Measurements from ENCODE around the gene SNIP1.
"Not testable (repeated sequence)": the region's sequence is repeated elsewhere in the genome, so short reads cannot be mapped to it uniquely, and the experiment has no call there.

The SNIP1 gene

DNA sequence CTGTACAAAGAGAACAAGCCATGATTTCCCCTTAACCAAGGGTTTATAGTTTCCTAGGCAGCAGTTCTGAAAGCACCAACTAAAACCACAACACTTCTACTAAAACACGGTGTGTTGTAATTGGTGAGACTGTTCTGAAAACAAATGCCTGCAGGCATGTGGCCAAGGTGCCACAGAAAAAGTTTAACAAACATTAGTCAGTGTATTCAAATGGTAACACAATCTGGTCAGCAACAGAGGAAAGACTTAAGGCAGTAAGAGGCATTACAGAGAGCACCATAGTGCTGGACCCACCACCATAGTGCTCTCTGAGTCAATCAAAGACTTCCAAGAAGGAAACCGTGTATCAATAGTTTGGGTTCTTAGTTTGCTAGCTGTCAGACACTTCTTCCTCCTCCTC lies 16.7 kb downstream of the SNIP1 start:
- no peak overlapping the region for H3K4me3 Mint-ChIP-seq
- peaks cover 8% of the 10 kb centered on the region for H3K36me3 Mint-ChIP-seq
- H3K27ac Mint-ChIP-seq: no peak overlapping the region

GRCh38 chr1:37533317-37534093 lies 20.6 kb downstream of the SNIP1 start:
- no peaks in the 10 kb centered on the region for H3K27me3 Mint-ChIP-seq
- peaks cover 20% of the 10 kb centered on the region for H3K4me1 Mint-ChIP-seq (ENCODE audit: low read depth)
- peaks cover 8% of the 10 kb centered on the region for H3K36me3 Mint-ChIP-seq
- no peaks in the 10 kb centered on the region for H3K9me3 Mint-ChIP-seq (ENCODE audit: low read depth)
- H3K27ac Mint-ChIP-seq: no peak overlapping the region
- no peak overlapping the region for H3K4me3 Mint-ChIP-seq

More for the DNA sequence above, 16.7 kb downstream of the SNIP1 start:
- no peaks in the 10 kb centered on the region for H3K9me3 Mint-ChIP-seq (ENCODE audit: low read depth)
- H3K4me1 Mint-ChIP-seq (ENCODE audit: low read depth): peaks cover 20% of the 10 kb centered on the region
- H3K27me3 Mint-ChIP-seq: no peaks in the 10 kb centered on the region

DNA sequence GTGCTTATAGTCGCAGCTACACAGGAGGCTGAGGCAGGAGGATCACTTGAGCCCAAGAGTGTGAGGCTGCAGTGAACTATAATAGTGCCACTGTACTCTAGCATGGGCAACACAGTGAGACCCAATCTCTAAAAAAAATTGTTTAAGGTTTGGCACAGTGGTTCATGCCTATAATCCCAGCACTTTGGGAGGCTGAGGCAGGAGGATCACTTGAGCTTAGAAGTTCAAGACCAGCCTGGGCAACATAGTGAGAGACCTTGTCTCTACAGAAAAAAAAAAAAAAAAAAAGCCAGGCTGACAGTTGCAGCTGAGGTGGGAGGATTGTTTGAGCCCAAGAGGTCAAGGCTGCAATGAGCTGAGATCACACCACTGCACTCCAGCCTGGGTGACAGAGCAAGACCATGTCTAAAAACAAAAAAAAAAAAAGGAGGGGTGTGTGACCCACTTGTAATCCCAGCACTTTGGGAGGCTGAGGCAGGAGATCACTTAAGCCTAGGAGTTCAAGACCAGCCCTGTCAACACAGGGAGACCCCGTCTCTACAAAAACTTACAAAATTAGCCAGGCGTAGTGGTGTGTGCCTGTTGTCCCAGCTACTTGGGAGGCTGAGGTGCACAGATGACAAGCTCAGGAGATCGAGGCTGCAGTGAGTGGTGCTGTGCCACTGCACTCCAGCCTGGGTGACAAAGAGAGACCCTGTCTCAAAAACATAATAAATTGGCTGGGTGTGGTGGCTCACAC lies 21.5 kb downstream of the SNIP1 start:
- H3K4me3 Mint-ChIP-seq; H3K36me3 Mint-ChIP-seq; H3K27me3 Mint-ChIP-seq; H3K9me3 Mint-ChIP-seq (ENCODE audit: low read depth); H3K27ac Mint-ChIP-seq: not testable (repeated sequence)
- peaks cover 18% of the 10 kb centered on the region for H3K4me1 Mint-ChIP-seq (ENCODE audit: low read depth)

GRCh38 chr1:37529888-37530287 lies 24.2 kb downstream of the SNIP1 start:
- not testable (repeated sequence) for H3K9me3 Mint-ChIP-seq (ENCODE audit: low read depth); H3K4me3 Mint-ChIP-seq; H3K27ac Mint-ChIP-seq; H3K27me3 Mint-ChIP-seq; H3K36me3 Mint-ChIP-seq; H3K4me1 Mint-ChIP-seq (ENCODE audit: low read depth)

GRCh38 chr1:37519613-37520012 lies 34.5 kb downstream of the SNIP1 start:
- H3K4me1 Mint-ChIP-seq (ENCODE audit: low read depth): peaks cover 42% of the 10 kb centered on the region
- H3K27ac Mint-ChIP-seq: peak overlapping the region; percentile 96
- peak overlapping the region; percentile 93 for H3K4me3 Mint-ChIP-seq
- no peaks in the 10 kb centered on the region for H3K9me3 Mint-ChIP-seq (ENCODE audit: low read depth)
- peaks cover 10% of the 10 kb centered on the region for H3K36me3 Mint-ChIP-seq
- no peaks in the 10 kb centered on the region for H3K27me3 Mint-ChIP-seq

DNA sequence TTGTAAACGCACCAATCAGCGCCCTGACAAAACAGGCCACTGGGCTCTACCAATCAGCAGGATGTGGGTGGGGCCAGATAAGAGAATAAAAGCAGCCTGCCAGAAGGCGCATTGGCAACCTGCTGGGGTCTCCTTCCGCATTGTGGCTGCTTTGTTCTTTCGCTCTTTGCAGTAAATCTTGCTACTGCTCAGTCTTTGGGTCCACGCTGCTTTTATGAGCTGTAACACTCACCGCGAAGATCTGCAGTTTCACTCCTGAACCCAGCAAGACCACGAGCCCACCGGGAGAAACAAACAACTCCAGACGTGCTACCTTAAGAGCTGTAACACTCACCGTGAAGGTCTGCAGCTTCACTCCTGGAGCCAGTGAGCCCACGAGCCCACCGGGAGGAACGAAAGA lies 35.2 kb downstream of the SNIP1 start:
- peaks cover 43% of the 10 kb centered on the region for H3K4me1 Mint-ChIP-seq (ENCODE audit: low read depth)
- H3K27ac Mint-ChIP-seq: peak overlapping the region; percentile 96
- H3K36me3 Mint-ChIP-seq: peaks cover 10% of the 10 kb centered on the region
- peak overlapping the region; percentile 93 for H3K4me3 Mint-ChIP-seq
- H3K9me3 Mint-ChIP-seq (ENCODE audit: low read depth); H3K27me3 Mint-ChIP-seq: not testable (repeated sequence)

DNA sequence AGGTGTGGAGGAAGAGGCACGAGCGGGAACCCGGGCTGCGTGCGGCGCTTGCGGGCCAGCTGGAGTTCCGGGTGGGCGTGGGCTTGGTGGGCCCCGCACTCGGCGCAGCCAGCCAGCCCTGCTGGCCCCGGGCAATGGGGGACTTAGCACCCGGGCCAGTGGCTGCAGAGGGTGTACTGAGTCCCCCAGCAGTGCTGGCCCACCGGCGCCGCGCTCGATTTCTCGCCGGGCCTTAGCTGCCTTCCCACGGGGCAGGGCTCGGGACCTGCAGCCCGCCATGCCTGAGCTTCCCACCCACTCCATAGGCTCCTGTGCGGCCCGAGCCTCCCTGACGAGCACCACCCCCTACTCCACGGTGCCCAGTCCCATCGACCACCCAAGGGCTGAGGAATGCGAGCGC lies 35.9 kb downstream of the SNIP1 start:
- H3K4me3 Mint-ChIP-seq; H3K9me3 Mint-ChIP-seq (ENCODE audit: low read depth); H3K27me3 Mint-ChIP-seq; H3K27ac Mint-ChIP-seq: not testable (repeated sequence)
- H3K4me1 Mint-ChIP-seq (ENCODE audit: low read depth): peaks cover 46% of the 10 kb centered on the region
- peaks cover 11% of the 10 kb centered on the region for H3K36me3 Mint-ChIP-seq

DNA sequence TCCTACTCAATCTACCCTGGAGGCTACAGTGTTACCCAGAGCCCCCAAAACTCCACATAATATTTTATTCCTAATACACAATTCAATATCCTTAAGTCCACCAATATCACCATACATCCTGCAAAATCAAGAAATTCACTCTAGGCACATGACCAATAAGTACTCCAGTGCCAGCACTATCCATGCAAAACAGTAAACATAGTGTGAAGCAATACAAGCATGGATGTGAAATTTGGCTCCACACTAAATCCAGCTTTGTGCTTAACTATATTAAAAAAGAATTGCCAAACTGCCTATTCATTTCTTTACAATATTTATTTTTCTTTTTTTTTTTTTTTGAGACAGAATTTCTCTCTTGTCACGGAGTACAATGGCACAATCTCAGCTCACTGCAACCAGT lies 36.5 kb downstream of the SNIP1 start:
- peak overlapping the region; percentile 33 for H3K4me3 Mint-ChIP-seq
- peaks cover 5% of the 10 kb centered on the region for H3K36me3 Mint-ChIP-seq
- H3K27me3 Mint-ChIP-seq: no peaks in the 10 kb centered on the region
- H3K4me1 Mint-ChIP-seq (ENCODE audit: low read depth): peaks cover 45% of the 10 kb centered on the region
- H3K9me3 Mint-ChIP-seq (ENCODE audit: low read depth): no peaks in the 10 kb centered on the region
- no peak overlapping the region for H3K27ac Mint-ChIP-seq

GRCh38 chr1:37515185-37516034 lies 38.7 kb downstream of the SNIP1 start:
- Mint-ChIP-seq H3K4me1 (ENCODE audit: low read depth) (peaks cover 54% of the 10 kb centered on the region), H3K36me3 (peaks cover 2% of the 10 kb centered on the region), H3K4me3 (peak overlapping the region; percentile 93), H3K27ac (peak overlapping the region; percentile 98), H3K27me3 (no peaks in the 10 kb centered on the region), H3K9me3 (ENCODE audit: low read depth) (no peaks in the 10 kb centered on the region)

DNA sequence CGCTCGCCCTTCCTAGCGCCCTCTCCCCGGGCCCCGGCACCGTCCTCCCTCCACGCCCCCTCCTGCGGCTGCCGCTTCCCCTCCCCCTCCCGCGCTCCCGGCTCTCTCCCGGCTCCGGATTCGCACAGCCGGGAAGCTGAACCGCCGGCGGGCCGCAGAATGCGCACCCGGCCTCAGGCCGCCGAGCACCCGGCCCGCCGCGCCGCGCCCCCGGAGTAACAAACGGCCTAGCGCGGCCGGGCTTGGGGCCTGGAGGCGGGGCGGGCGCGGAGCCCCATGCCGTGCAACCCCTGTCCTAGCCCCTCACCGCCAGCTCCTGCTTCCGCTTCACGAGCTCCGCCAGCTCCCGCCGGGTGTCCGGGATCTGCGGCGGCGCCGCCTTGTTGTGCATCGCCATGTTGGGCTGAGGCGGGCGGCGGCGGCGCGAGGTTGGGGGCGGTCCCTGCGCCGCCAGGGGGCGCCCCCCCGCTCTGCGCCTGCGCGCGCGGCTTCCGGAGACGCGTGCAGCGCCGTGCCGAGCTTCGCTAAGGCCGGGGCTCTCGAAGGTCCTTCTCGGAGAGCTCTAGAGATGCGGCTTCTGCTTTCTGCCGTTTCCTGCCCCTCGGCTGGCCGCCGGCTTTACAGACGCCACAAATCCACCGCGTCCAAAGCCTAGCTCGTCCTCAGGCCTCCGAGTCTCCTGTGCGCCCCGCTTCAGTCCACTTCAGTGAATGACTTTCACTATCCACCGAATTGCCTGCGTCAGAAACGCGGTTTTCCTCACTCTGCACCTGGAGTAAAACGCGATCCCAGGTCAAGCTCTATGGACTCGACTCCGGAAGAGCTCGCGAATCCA lies 39.5 kb downstream of the SNIP1 start, which contains the start of gene MEAF6:
MEAF6 (minus strand) TSS at position 417 of the 835 bp plus-strand sequence; CDS start at position 397, 20 bp downstream.
- H3K36me3 Mint-ChIP-seq: peaks cover 2% of the 10 kb centered on the region
- H3K9me3 Mint-ChIP-seq (ENCODE audit: low read depth): no peaks in the 10 kb centered on the region
- H3K27me3 Mint-ChIP-seq: no peaks in the 10 kb centered on the region
- H3K4me1 Mint-ChIP-seq (ENCODE audit: low read depth): peaks cover 47% of the 10 kb centered on the region
- peak within 1 kb of the TSS; percentile 98 for H3K27ac Mint-ChIP-seq
- peak within 1 kb of the TSS; percentile 99 for H3K4me3 Mint-ChIP-seq

- H3K4me3 Mint-ChIP-seq: peak overlapping the region; percentile 99
- H3K4me1 Mint-ChIP-seq (ENCODE audit: low read depth): peaks cover 46% of the 10 kb centered on the region
- H3K36me3 Mint-ChIP-seq: peaks cover 8% of the 10 kb centered on the region
- peak overlapping the region; percentile 92 for H3K27ac Mint-ChIP-seq
- no peaks in the 10 kb centered on the region for H3K9me3 Mint-ChIP-seq (ENCODE audit: low read depth)
- no peaks in the 10 kb centered on the region for H3K27me3 Mint-ChIP-seq
Measured at GRCh38 chr1:37513795-37514349, 40.2 kb downstream of the SNIP1 start.

DNA sequence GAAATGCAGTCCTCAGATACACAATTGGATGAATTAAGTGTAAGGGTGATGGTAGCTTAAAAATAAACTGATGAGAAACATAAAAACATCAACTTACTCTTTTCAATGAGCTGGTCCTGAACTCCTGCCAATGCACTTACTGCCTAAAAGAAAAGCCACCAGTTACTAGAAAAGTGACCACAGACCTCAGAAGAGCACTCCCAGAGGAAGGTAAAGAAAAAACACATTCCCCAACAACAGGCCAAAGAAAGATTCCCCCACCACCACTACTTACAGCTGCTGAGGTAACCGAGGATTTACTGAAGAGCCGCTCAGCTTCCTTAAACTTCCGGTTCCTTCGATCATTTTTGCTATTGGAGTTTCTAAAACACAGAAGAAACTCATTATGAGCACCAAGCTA lies 44.9 kb downstream of the SNIP1 start:
- H3K36me3 Mint-ChIP-seq: peaks cover 12% of the 10 kb centered on the region
- H3K27ac Mint-ChIP-seq: peak overlapping the region; percentile 25
- no peak overlapping the region for H3K4me3 Mint-ChIP-seq
- no peaks in the 10 kb centered on the region for H3K9me3 Mint-ChIP-seq (ENCODE audit: low read depth)
- H3K27me3 Mint-ChIP-seq: no peaks in the 10 kb centered on the region
- peaks cover 43% of the 10 kb centered on the region for H3K4me1 Mint-ChIP-seq (ENCODE audit: low read depth)

DNA sequence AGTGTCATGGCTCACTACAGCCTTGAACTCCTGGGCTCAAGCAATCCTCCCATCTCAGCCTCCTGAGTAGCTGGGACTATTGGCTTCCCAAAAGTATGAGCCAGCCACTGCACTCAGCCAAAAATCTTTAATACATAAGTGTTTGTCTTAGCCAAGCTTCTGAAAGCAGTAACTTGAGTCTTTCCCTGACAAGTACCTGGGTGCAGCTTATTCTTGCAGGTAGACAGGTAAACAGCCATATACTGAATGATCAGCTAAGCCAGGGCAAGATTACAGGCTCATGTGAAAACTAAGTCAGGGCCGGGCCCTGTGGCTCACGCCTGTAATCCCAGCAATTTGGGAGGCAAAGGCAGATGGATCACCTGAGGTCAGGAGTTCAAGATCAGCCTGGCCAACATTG lies 47.4 kb downstream of the SNIP1 start:
- H3K4me3 Mint-ChIP-seq: no peak overlapping the region
- no peaks in the 10 kb centered on the region for H3K9me3 Mint-ChIP-seq (ENCODE audit: low read depth)
- peaks cover 29% of the 10 kb centered on the region for H3K4me1 Mint-ChIP-seq (ENCODE audit: low read depth)
- no peak overlapping the region for H3K27ac Mint-ChIP-seq
- H3K27me3 Mint-ChIP-seq: no peaks in the 10 kb centered on the region
- H3K36me3 Mint-ChIP-seq: peaks cover 13% of the 10 kb centered on the region

DNA sequence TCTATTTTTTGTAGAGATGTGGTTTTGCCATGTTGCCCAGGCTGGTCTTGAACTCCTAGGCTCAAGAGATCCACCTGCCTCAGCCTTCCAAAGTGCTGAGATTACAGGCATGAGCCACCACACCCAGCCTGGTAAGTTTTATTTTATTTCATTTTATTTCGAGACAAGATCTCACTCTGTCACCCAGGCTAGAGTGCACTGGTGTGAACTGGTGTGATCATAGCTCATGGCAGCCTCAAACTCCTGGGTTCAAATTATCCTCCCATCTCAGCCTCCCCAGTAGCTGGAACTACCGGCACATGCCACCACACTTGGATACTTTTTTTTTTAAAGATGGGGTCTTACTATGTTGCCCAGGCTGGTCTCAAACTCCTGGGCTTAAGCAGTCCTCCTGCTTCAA lies 51.3 kb downstream of the SNIP1 start:
- H3K4me1 Mint-ChIP-seq (ENCODE audit: low read depth): peaks cover 14% of the 10 kb centered on the region
- H3K27ac Mint-ChIP-seq: not testable (repeated sequence)
- H3K36me3 Mint-ChIP-seq: peaks cover 10% of the 10 kb centered on the region

More for the DNA sequence above, 51.3 kb downstream of the SNIP1 start:
- not testable (repeated sequence) for H3K4me3 Mint-ChIP-seq; H3K27me3 Mint-ChIP-seq; H3K9me3 Mint-ChIP-seq (ENCODE audit: low read depth)

Measured in activated naive CD8-positive, alpha-beta T cell (primary cell).